Testis (tissue), 2 donors: Measurements from ENCODE around the gene GALNT18.

ENCODE experiments used
- CTCF ChIP-seq, 3 experiments: fragments of 450-650 bp in 2 of 3; fragments of 200-600 bp in 1 of 3; sonication (generic) in 1 of 3; IDR thresholded peaks; one replicate each; pipeline ENCODE4 v1.5.1; 2016 to 2019; ENCODE audit warnings: antibody characterized with exemption in 3 of 3, mild to moderate bottlenecking in 2 of 3, moderate library complexity in 1 of 3
- POLR2A ChIP-seq: fragments of 450-650 bp; IDR thresholded peaks from one replicate; pipeline ENCODE4 v1.6.1; 2017; ENCODE audit warnings: antibody characterized with exemption, mild to moderate bottlenecking, moderate library complexity

GRCh38 chr11:11246166-11246565 is 375.6 kb downstream of the GALNT18 start:
- TF ChIP-seq POLR2A (no peak), CTCF (IDR thresholded peaks at IDR 0.05) (no peak)
